Loucy (cell line): ENCODE data around the gene TEX55.
"Not testable (repeated sequence)": the region's sequence is repeated elsewhere in the genome, so short reads cannot be mapped to it uniquely, and the experiment has no call there.

Experiments
- H2AFZ ChIP-seq: fragments of 200-600 bp; sonication (generic); 2 replicates; pipeline ENCODE4 v1.6.0; 2016; ENCODE audit warnings: antibody characterized with exemption, mild to moderate bottlenecking, low read length, moderate library complexity
- H3F3A ChIP-seq: fragments of 200-600 bp; 2 replicates; pipeline ENCODE4 v1.6.0; 2016; ENCODE audit warnings: antibody characterized with exemption, low read depth, mild to moderate bottlenecking
- H3K27me3 ChIP-seq: fragments of 200-600 bp; sonication (generic); 2 replicates; pipeline ENCODE4 v1.6.1; 2014; ENCODE audit warnings: low read length, mild to moderate bottlenecking; ENCODE audit not compliant: insufficient read depth, poor library complexity, severe bottlenecking
- H3K36me3 ChIP-seq: fragments of 200-600 bp; sonication (generic); 2 replicates; pipeline ENCODE4 v1.6.1; 2016; ENCODE audit warnings: low read length; ENCODE audit not compliant: insufficient read depth
- H3K4me1 ChIP-seq: fragments of 200-600 bp; sonication (generic); 2 replicates; pipeline ENCODE4 v1.5.1; 2014; ENCODE audit warnings: low read length, mild to moderate bottlenecking; ENCODE audit not compliant: insufficient read depth, poor library complexity, severe bottlenecking
- H3K4me2 ChIP-seq: fragments of 200-600 bp; sonication (generic); 2 replicates; pipeline ENCODE4 v1.6.0; 2014; ENCODE audit warnings: antibody characterized with exemption, low read length, low read depth, mild to moderate bottlenecking; ENCODE audit not compliant: poor library complexity, severe bottlenecking
- H3K4me3 ChIP-seq: fragments of 200-600 bp; sonication (generic); 2 replicates; pipeline ENCODE4 v1.5.1; 2014; ENCODE audit warnings: low read length, mild to moderate bottlenecking, mixed read lengths; ENCODE audit not compliant: poor library complexity, severe bottlenecking
- H3K79me2 ChIP-seq: fragments of 200-600 bp; sonication (generic); 2 replicates; pipeline ENCODE4 v1.6.1; 2014; ENCODE audit warnings: low read length; ENCODE audit not compliant: insufficient read depth
- H3K9ac ChIP-seq: fragments of 200-600 bp; sonication (generic); 2 replicates; pipeline ENCODE4 v1.6.0; 2014; ENCODE audit warnings: mild to moderate bottlenecking, low read depth, low read length, moderate library complexity; ENCODE audit not compliant: poor library complexity, severe bottlenecking
- H3K9me2 ChIP-seq: fragments of 200-600 bp; sonication (generic); replicated peaks from 2 replicates; pipeline ENCODE4 v1.6.1; 2016; ENCODE audit warnings: low read depth, low read length, mixed read lengths
- H3K9me3 ChIP-seq: fragments of 200-600 bp; sonication (generic); 2 replicates; pipeline ENCODE4 v1.6.1; 2014; ENCODE audit warnings: mild to moderate bottlenecking, antibody characterized with exemption, low read length, low read depth; ENCODE audit not compliant: insufficient read depth
- H4K20me1 ChIP-seq: fragments of 200-600 bp; sonication (generic); 2 replicates; pipeline ENCODE4 v1.6.0; 2014; ENCODE audit warnings: antibody characterized with exemption, low read length, mild to moderate bottlenecking; ENCODE audit not compliant: insufficient read depth, poor library complexity, severe bottlenecking
- EZH2phosphoT487 ChIP-seq: fragments of 200-600 bp; IDR thresholded peaks from 2 replicates; pipeline ENCODE4 v1.6.1; 2018; ENCODE audit warnings: antibody characterized with exemption, mild to moderate bottlenecking, moderate library complexity, borderline replicate concordance
- TF ChIP-seq, protein P1 (sequence below): fragments of 200-600 bp; sonication (generic); conservative IDR thresholded peaks from 2 replicates; pipeline ENCODE4 v1.5.1; 2014; ENCODE audit warnings: mild to moderate bottlenecking, antibody characterized with exemption, low read length

Gene TEX55

DNA sequence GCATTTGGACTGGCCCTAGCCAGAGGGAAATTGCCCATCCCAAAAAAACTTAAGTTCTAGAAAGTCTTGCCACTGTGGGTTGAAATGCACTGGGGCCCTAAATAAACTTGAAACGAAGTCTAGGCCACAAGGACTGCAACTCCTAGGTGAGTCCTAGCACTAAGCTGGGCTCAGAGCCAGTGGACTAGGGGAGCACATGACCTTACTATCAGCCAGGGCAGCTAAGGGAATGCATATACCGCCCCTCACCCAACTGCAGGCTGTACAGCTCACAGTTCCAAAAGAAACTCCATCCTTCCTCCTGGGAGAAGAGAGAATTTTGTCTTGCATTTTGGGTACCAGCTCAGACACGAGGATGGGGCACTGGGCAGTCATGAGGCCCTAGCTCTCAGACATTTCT lies 23.6 kb upstream of the TEX55 start:
- H3K9me3 ChIP-seq, result peaks cover 5% of the 10 kb centered on the region; the same call in 1 of the 2 replicates
- H3K9me2 ChIP-seq, result no peaks in the 10 kb centered on the region
- no peak overlapping the region for H3K4me2 ChIP-seq
- no peaks in the 10 kb centered on the region for H3K27me3 ChIP-seq
- no peaks in the 10 kb centered on the region for H3F3A ChIP-seq
- no peaks in the 10 kb centered on the region for H3K79me2 ChIP-seq
- H3K4me1 ChIP-seq, result no peaks in the 10 kb centered on the region
- H3K9ac ChIP-seq, result no peak overlapping the region
- no peak overlapping the region for H2AFZ ChIP-seq
- TF ChIP-seq, protein P1, sequence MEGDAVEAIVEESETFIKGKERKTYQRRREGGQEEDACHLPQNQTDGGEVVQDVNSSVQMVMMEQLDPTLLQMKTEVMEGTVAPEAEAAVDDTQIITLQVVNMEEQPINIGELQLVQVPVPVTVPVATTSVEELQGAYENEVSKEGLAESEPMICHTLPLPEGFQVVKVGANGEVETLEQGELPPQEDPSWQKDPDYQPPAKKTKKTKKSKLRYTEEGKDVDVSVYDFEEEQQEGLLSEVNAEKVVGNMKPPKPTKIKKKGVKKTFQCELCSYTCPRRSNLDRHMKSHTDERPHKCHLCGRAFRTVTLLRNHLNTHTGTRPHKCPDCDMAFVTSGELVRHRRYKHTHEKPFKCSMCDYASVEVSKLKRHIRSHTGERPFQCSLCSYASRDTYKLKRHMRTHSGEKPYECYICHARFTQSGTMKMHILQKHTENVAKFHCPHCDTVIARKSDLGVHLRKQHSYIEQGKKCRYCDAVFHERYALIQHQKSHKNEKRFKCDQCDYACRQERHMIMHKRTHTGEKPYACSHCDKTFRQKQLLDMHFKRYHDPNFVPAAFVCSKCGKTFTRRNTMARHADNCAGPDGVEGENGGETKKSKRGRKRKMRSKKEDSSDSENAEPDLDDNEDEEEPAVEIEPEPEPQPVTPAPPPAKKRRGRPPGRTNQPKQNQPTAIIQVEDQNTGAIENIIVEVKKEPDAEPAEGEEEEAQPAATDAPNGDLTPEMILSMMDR, result no peak
- TF ChIP-seq EZH2phosphoT487, result no peak
- H3K4me3 ChIP-seq, result no peak overlapping the region
- H4K20me1 ChIP-seq, result no peaks in the 10 kb centered on the region
- no peaks in the 10 kb centered on the region for H3K36me3 ChIP-seq

DNA sequence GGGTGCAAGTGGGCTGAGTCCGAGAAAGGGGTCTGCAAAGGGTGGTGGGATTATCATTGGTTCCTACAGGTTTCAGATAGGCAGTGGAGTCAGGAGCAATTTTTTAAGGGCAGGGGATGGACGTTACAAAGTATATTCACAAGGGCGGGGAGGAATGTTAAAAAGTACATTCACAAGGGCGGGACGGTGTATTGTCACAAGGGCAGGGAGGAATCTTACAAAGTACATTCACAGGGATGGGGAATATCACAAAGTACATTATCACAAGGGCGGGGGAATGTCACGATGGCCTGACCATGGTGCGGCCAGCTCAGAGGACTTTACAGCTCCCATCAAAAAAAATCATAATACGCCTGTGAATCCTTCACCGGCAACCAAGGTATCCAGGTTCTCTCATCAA lies 20.6 kb upstream of the TEX55 start:
- Histone ChIP-seq H3K9ac (no peak overlapping the region), H3K9me3 (no peaks in the 10 kb centered on the region), H3F3A (no peaks in the 10 kb centered on the region), H3K4me3 (no peak overlapping the region), H3K79me2 (no peaks in the 10 kb centered on the region), H3K4me1 (no peaks in the 10 kb centered on the region), H3K4me2 (no peak overlapping the region), H4K20me1 (no peaks in the 10 kb centered on the region), H3K36me3 (no peaks in the 10 kb centered on the region), H2AFZ (no peak overlapping the region), H3K9me2 (no peaks in the 10 kb centered on the region), H3K27me3 (no peaks in the 10 kb centered on the region)
- no peak for TF ChIP-seq EZH2phosphoT487
- TF ChIP-seq, protein P1, result no peak

GRCh38 chr3:119125742-119126504 lies 20.0 kb upstream of the TEX55 start:
- H2AFZ ChIP-seq, result no peak overlapping the region
- TF ChIP-seq, protein P1, result no peak
- no peak for TF ChIP-seq EZH2phosphoT487
- no peak overlapping the region for H3K4me3 ChIP-seq

DNA sequence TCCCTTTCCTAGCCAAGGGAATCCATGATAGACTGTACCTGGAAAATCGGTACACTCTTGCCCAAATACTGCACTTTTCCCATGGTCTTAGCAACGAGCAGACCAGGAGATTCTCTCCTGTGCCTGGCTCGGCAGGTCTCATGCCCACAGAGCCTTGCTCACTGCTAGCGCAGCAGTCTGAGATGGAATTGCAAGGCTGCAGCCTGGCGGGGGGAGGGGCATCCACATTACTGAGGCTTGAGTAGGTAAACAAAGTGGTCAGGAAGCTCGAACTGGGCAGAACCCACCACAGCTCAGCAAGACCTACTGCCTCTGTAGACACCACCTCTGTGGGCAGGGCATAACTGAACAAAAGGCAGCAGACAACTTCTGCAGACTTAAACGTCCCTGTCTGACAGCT lies 15.7 kb upstream of the TEX55 start:
- H3K4me3 ChIP-seq, H2AFZ ChIP-seq, H3K27me3 ChIP-seq, H3K4me1 ChIP-seq, H4K20me1 ChIP-seq, H3K4me2 ChIP-seq, H3K9me2 ChIP-seq, H3F3A ChIP-seq, H3K36me3 ChIP-seq, H3K9ac ChIP-seq, H3K79me2 ChIP-seq, H3K9me3 ChIP-seq: not testable (repeated sequence)

More at GRCh38 chr3:119125742-119126504, 20.0 kb upstream of the TEX55 start:
- H3F3A ChIP-seq, result no peaks in the 10 kb centered on the region
- no peaks in the 10 kb centered on the region for H3K36me3 ChIP-seq
- H3K9ac ChIP-seq, result no peak overlapping the region
- H4K20me1 ChIP-seq, result no peaks in the 10 kb centered on the region
- H3K27me3 ChIP-seq, result no peaks in the 10 kb centered on the region
- no peaks in the 10 kb centered on the region for H3K79me2 ChIP-seq
- no peak overlapping the region for H3K4me2 ChIP-seq
- H3K9me2 ChIP-seq, result no peaks in the 10 kb centered on the region
- H3K4me1 ChIP-seq, result no peaks in the 10 kb centered on the region
- H3K9me3 ChIP-seq, result no peaks in the 10 kb centered on the region

GRCh38 chr3:119132291-119132690 lies 13.7 kb upstream of the TEX55 start:
- not testable (repeated sequence) for H3K9ac ChIP-seq, H3K36me3 ChIP-seq, H3K9me3 ChIP-seq, H3K4me3 ChIP-seq, H2AFZ ChIP-seq, H3K27me3 ChIP-seq, H3K4me1 ChIP-seq, H3K9me2 ChIP-seq, H3K79me2 ChIP-seq, H3F3A ChIP-seq, H3K4me2 ChIP-seq, H4K20me1 ChIP-seq
